Endothelial cell of coronary artery (primary cell): Measurements from ENCODE around the gene PUSL1. TPM values are rescaled to one million over a fixed set of nuclear protein-coding genes. Genes with fewer than 3 reads are reported as not detected.

Experiments used
- total RNA-seq: library from RNA; depleted of rRNA; stranded (reverse); fragments of >200 nt; gene quantifications from 2 replicates; pipeline ENCODE4 v1.2.3, GENCODE V29; 2014

Gene PUSL1
- total RNA-seq: 12.5 and 13.0 TPM in 2 replicates

GRCh38 chr1:1307923-1308755 is at the start of gene PUSL1, which contains the start of gene ACAP3:
TSS of gene PUSL1 (plus strand) at chr1:1308597. CDS start at chr1:1308644, 47 bp downstream.
TSS of gene ACAP3 (minus strand) at chr1:1307930. CDS start at chr1:1307815, 115 bp downstream.

GRCh38 chr1:1273512-1274298 is 34.7 kb upstream of the PUSL1 start, which contains the start of gene UBE2J2:
TSS of gene UBE2J2 (minus strand) at chr1:1273854. CDS start at chr1:1267992, 5,862 bp downstream.

GRCh38 chr1:1324524-1325287 is 16.3 kb downstream of the PUSL1 start, which contains the start of the genes CPTP and INTS11:
TSS of gene CPTP (plus strand) at chr1:1324802. CDS start at chr1:1326911, 2,109 bp downstream.
TSS of gene INTS11 (minus strand) at chr1:1324660. CDS start at chr1:1324608, 52 bp downstream.

GRCh38 chr1:1331068-1331965 is 22.9 kb downstream of the PUSL1 start, which contains the start of gene TAS1R3:
TSS of gene TAS1R3 (plus strand) at chr1:1331280. CDS start at chr1:1331346, 66 bp downstream.

GRCh38 chr1:1349256-1350012 is 41.0 kb downstream of the PUSL1 start, which contains the start of gene DVL1:
TSS of gene DVL1 (minus strand) at chr1:1349418. CDS start at chr1:1349065, 353 bp downstream.

GRCh38 chr1:1358433-1359271 is 50.3 kb downstream of the PUSL1 start, which contains the start of gene MXRA8:
TSS of gene MXRA8 (minus strand) at chr1:1358555. CDS start at chr1:1358504, 51 bp downstream.

Other genes starting within 250 kb of the PUSL1 start
- not detected in 2 replicates for gene RNF223, start 234.3 kb upstream of the PUSL1 start, total RNA-seq
- 4.3 and 5.5 TPM in 2 replicates for gene C1orf159, start 192.5 kb upstream of the PUSL1 start, total RNA-seq
- not detected in 2 replicates for gene TTLL10, start 134.7 kb upstream of the PUSL1 start, total RNA-seq
- gene TNFRSF18, start 102.0 kb upstream of the PUSL1 start, total RNA-seq: 0.28 TPM in 1 of 2 replicates, not detected in the other
- 0.63 and 1.6 TPM in 2 replicates for gene TNFRSF4, start 94.4 kb upstream of the PUSL1 start, total RNA-seq
- gene SDF4, start 76.6 kb upstream of the PUSL1 start, total RNA-seq: 91.0 and 126 TPM in 2 replicates
- gene B3GALT6, start 76.4 kb upstream of the PUSL1 start, total RNA-seq: 23.4 and 30.0 TPM in 2 replicates
- gene C1QTNF12, start 61.9 kb upstream of the PUSL1 start, total RNA-seq: 0.45 and 0.85 TPM in 2 replicates
- gene UBE2J2, start 34.7 kb upstream of the PUSL1 start, total RNA-seq: 31.8 and 39.7 TPM in 2 replicates
- gene SCNN1D, start 28.2 kb upstream of the PUSL1 start, total RNA-seq: 0.27 and 0.66 TPM in 2 replicates
- gene ACAP3, start 667 bp upstream of the PUSL1 start, total RNA-seq: 22.7 and 37.0 TPM in 2 replicates
- gene INTS11, start 16.1 kb downstream of the PUSL1 start, total RNA-seq: 71.9 and 89.6 TPM in 2 replicates
- gene CPTP, start 16.2 kb downstream of the PUSL1 start, total RNA-seq: 11.4 and 11.6 TPM in 2 replicates
- 0.18 and 0.19 TPM in 2 replicates for gene TAS1R3, start 22.7 kb downstream of the PUSL1 start, total RNA-seq
- gene DVL1, start 40.8 kb downstream of the PUSL1 start, total RNA-seq: 41.9 and 101 TPM in 2 replicates
- 0.63 and 6.3 TPM in 2 replicates for gene MXRA8, start 50.0 kb downstream of the PUSL1 start, total RNA-seq
- 91.8 and 109 TPM in 2 replicates for gene AURKAIP1, start 66.6 kb downstream of the PUSL1 start, total RNA-seq
- 80.2 and 143 TPM in 2 replicates for gene CCNL2, start 90.7 kb downstream of the PUSL1 start, total RNA-seq
- 103 and 128 TPM in 2 replicates for gene MRPL20, start 98.7 kb downstream of the PUSL1 start, total RNA-seq
- gene ANKRD65, start 112.7 kb downstream of the PUSL1 start, total RNA-seq: under 0.01 and 0.09 TPM in 2 replicates
- gene VWA1, start 127.1 kb downstream of the PUSL1 start, total RNA-seq: 4.4 and 11.1 TPM in 2 replicates
- gene ATAD3C, start 141.1 kb downstream of the PUSL1 start, total RNA-seq: under 0.01 TPM in 1 of 2 replicates, not detected in the other
- gene ATAD3B, start 163.2 kb downstream of the PUSL1 start, total RNA-seq: 16.4 and 26.7 TPM in 2 replicates
- gene ATAD3A, start 203.6 kb downstream of the PUSL1 start, total RNA-seq: 38.3 and 56.9 TPM in 2 replicates
- 2.8 and 3.1 TPM in 2 replicates for gene TMEM240, start 232.0 kb downstream of the PUSL1 start, total RNA-seq